ENCODE data around the gene PHOSPHO1.

DNA sequence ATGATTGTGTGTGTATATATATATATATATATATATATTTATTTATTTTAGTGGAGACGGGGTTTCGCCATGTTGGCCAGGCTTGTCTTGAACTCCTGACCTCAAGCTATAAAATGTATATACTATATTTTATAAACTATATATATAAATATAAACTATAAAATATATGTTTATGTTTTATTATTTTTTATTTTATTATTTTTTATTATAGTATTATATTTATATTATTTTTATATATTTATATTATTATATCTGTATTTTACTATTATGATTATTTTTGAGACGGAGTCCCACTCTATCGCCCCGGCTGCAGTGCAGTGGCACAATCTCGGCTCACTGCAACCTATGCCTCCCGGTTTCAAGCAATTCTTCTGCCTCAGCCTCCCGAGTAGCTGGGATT, 10.5 kb upstream of the PHOSPHO1 start:
- TF ChIP-seq, protein P1, sequence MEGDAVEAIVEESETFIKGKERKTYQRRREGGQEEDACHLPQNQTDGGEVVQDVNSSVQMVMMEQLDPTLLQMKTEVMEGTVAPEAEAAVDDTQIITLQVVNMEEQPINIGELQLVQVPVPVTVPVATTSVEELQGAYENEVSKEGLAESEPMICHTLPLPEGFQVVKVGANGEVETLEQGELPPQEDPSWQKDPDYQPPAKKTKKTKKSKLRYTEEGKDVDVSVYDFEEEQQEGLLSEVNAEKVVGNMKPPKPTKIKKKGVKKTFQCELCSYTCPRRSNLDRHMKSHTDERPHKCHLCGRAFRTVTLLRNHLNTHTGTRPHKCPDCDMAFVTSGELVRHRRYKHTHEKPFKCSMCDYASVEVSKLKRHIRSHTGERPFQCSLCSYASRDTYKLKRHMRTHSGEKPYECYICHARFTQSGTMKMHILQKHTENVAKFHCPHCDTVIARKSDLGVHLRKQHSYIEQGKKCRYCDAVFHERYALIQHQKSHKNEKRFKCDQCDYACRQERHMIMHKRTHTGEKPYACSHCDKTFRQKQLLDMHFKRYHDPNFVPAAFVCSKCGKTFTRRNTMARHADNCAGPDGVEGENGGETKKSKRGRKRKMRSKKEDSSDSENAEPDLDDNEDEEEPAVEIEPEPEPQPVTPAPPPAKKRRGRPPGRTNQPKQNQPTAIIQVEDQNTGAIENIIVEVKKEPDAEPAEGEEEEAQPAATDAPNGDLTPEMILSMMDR (IDR thresholded peaks at IDR 0.05; ENCODE audit: poor library complexity) = no peak
- no peak for TF ChIP-seq EZH2 (IDR thresholded peaks at IDR 0.05; ENCODE audit: borderline replicate concordance)
- no peak for TF ChIP-seq EZH2phosphoT487 (IDR thresholded peaks at IDR 0.05; ENCODE audit: low read depth, severe bottlenecking, unreplicated experiment)

Data from hepatocyte (in vitro differentiated cells).